Liver (tissue), 9 donors: ENCODE measurements around the gene ATXN7L1. TPM values are rescaled to one million over a fixed set of nuclear protein-coding genes. Genes with fewer than 3 reads are reported as not detected.

Experiments
- DNase-seq: peaks from one replicate; pipeline ENCODE4 v3.0.0-alpha.2; 2017; ENCODE audit warnings: low spot score
- H3K27ac ChIP-seq, 2 donors: one replicate each; pipeline ENCODE4 v1.7.0; 2013; ENCODE audit warnings: inconsistent platforms in 2 of 2, low read length in 2 of 2, control low read depth in 1 of 2, low read depth in 1 of 2, mild to moderate bottlenecking in 1 of 2
- H3K27me3 ChIP-seq, 4 donors: one replicate each; pipeline versions ENCODE4 v1.6.1 to v1.7.0; 2013; ENCODE audit warnings: low read length in 3 of 4, inconsistent platforms in 1 of 4, mild to moderate bottlenecking in 1 of 4, moderate library complexity in 1 of 4; ENCODE audit not compliant: control insufficient read depth in 4 of 4, insufficient read depth in 4 of 4
- H3K36me3 ChIP-seq, 4 donors: one replicate each; pipeline versions ENCODE4 v1.6.1 to v1.7.0; 2013; ENCODE audit warnings: low read length in 3 of 4, mild to moderate bottlenecking in 3 of 4, low read depth in 1 of 4, moderate library complexity in 1 of 4; ENCODE audit not compliant: control insufficient read depth in 4 of 4, insufficient read depth in 3 of 4
- H3K4me1 ChIP-seq, 4 donors: one replicate each; pipeline versions ENCODE4 v1.6.1 to v1.7.0; 2013; ENCODE audit warnings: low read length in 3 of 4, mild to moderate bottlenecking in 3 of 4, moderate library complexity in 1 of 4; ENCODE audit not compliant: control insufficient read depth in 4 of 4, insufficient read depth in 4 of 4
- H3K4me3 ChIP-seq, 3 donors: one replicate each; pipeline versions ENCODE4 v1.6.1 to v1.7.0; 2013; ENCODE audit warnings: low read length in 3 of 3, control low read depth in 1 of 3, low read depth in 1 of 3, mild to moderate bottlenecking in 1 of 3
- H3K9ac ChIP-seq, 2 donors: one replicate each; pipeline ENCODE4 v1.7.0; 2013; ENCODE audit warnings: low read length in 2 of 2, mild to moderate bottlenecking in 2 of 2, moderate library complexity in 2 of 2, control low read depth in 1 of 2, low read depth in 1 of 2
- H3K9me3 ChIP-seq, 4 donors: one replicate each; pipeline versions ENCODE4 v1.6.1 to v1.7.0; 2013; ENCODE audit warnings: low read length in 3 of 4; ENCODE audit not compliant: control insufficient read depth in 4 of 4
- ATF3 ChIP-seq: IDR thresholded peaks from 2 replicates; pipeline ENCODE4 v1.6.1; 2016; ENCODE audit warnings: antibody characterized with exemption
- CTCF ChIP-seq: fragments of 150-350 bp; IDR thresholded peaks from 2 replicates; pipeline ENCODE4 v1.5.1; 2017; ENCODE audit warnings: improper control_type of control experiment, low read depth, low read length; ENCODE audit not compliant: missing input control
- EGR1 ChIP-seq, 2 donors: IDR thresholded peaks; 2 replicates each; pipeline ENCODE4 v1.6.1; 2016 to 2018; ENCODE audit warnings: antibody characterized with exemption in 2 of 2, low read depth in 2 of 2
- FOXA1 ChIP-seq: IDR thresholded peaks from 2 replicates; pipeline ENCODE4 v1.6.1; 2016; ENCODE audit warnings: antibody characterized with exemption
- FOXA2 ChIP-seq: IDR thresholded peaks from 2 replicates; pipeline ENCODE4 v1.6.1; 2016; ENCODE audit warnings: antibody characterized with exemption
- GABPA ChIP-seq, 2 donors: IDR thresholded peaks in 1 of 2; conservative IDR thresholded peaks in 1 of 2; 2 replicates each; pipeline ENCODE4 v1.6.1; 2016; ENCODE audit warnings: antibody characterized with exemption in 2 of 2, mild to moderate bottlenecking in 1 of 2, moderate library complexity in 1 of 2
- HNF4G ChIP-seq: IDR thresholded peaks from 2 replicates; pipeline ENCODE4 v1.6.1; 2016; ENCODE audit warnings: antibody characterized with exemption
- MAX ChIP-seq: IDR thresholded peaks from 2 replicates; pipeline ENCODE4 v1.6.1; 2016; ENCODE audit warnings: antibody characterized with exemption
- NR2F2 ChIP-seq: IDR thresholded peaks from 2 replicates; pipeline ENCODE4 v1.6.1; 2016; ENCODE audit warnings: antibody characterized with exemption
- RAD21 ChIP-seq, 2 donors: IDR thresholded peaks; 2 replicates each; pipeline ENCODE4 v1.6.1; 2016; ENCODE audit warnings: antibody characterized with exemption in 2 of 2, mild to moderate bottlenecking in 2 of 2
- REST ChIP-seq: IDR thresholded peaks from 2 replicates; pipeline ENCODE4 v1.6.1; 2016; ENCODE audit warnings: antibody characterized with exemption, mild to moderate bottlenecking
- RXRA ChIP-seq, 2 donors: IDR thresholded peaks; 2 replicates each; pipeline ENCODE4 v1.6.1; 2017 to 2018; ENCODE audit warnings: antibody characterized with exemption in 2 of 2, mild to moderate bottlenecking in 1 of 2
- TAF1 ChIP-seq: conservative IDR thresholded peaks from 2 replicates; pipeline ENCODE4 v1.6.1; 2016; ENCODE audit warnings: antibody characterized with exemption, mild to moderate bottlenecking
- YY1 ChIP-seq: IDR thresholded peaks from 2 replicates; pipeline ENCODE4 v1.6.1; 2016; ENCODE audit warnings: antibody characterized with exemption, mild to moderate bottlenecking
- WGBS: extraction: QIAGEN DNeasy Blood & Tissue Kit; methylation state at CpG from one replicate; pipeline ENCODE4 v1.1.7; 2013; 5-methylcytosine and 5-hydroxymethylcytosine counted together
- polyA plus RNA-seq, 2 donors: library from polyadenylated mRNA; stranded (reverse) in 1 of 2; unstranded in 1 of 2; fragments of 200-250 nt in 1 of 2; fragments of >200 nt in 1 of 2; fragmentation: Nextera tagmentation in 1 of 2; extraction: Ambion mirVana in 1 of 2; gene quantifications; one replicate each; pipeline versions ENCODE4 v1.2.1 to v1.2.3, GENCODE V29; 2013 to 2015
- total RNA-seq, 2 donors: library from RNA; depleted of rRNA; stranded (reverse); fragments of >200 nt; gene quantifications; one replicate each; pipeline ENCODE4 v1.2.3, GENCODE V29; 2014
- donor health status: healthy.
- donor health status: healthy.
- donor health status: healthy.
- donor health status: healthy.
- donor health status: healthy.

The ATXN7L1 gene
- total and polyA plus RNA-seq, 4 donors: 2.1 to 7.4 (median 5.3) TPM

GRCh38 chr7:105861224-105861623, 15.2 kb downstream of the ATXN7L1 start:
- Histone ChIP-seq H3K27ac (no peak overlapping the region), H3K9ac (no peak overlapping the region), H3K4me1 (peaks cover 0 to 1% (median 0%) of the 10 kb centered on the region in 4 donors), H3K36me3 (no peaks in the 10 kb centered on the region), H3K27me3 (no peaks in the 10 kb centered on the region), H3K4me3 (no peak overlapping the region), H3K9me3 (no peaks in the 10 kb centered on the region)
- TF ChIP-seq TAF1 (no peak), YY1 (no peak), RAD21 (IDR thresholded peaks at IDR 0.05) (no peak), CTCF (no peak), FOXA2 (no peak), HNF4G (no peak), REST (no peak), NR2F2 (no peak), EGR1 (IDR thresholded peaks at IDR 0.05; ENCODE audit: low read depth in 2 of 2) (no peak), ATF3 (no peak), FOXA1 (no peak), MAX (no peak), GABPA (IDR thresholded peaks at IDR 0.05 in 1 of 2, conservative IDR thresholded peaks at IDR 0.05 in 1 of 2) (no peak)
- no peak for DNase-seq
- WGBS: 87% methylated on average over 5 of the region's 5 CpGs

- TF ChIP-seq RXRA (IDR thresholded peaks at IDR 0.05) (no peak), MAX (no peak), ATF3 (no peak)
- WGBS: 94% methylated on average over 8 of the region's 8 CpGs
- no peaks in the 10 kb centered on the region for H3K27me3 ChIP-seq
- H3K27ac ChIP-seq: no peak overlapping the region
- H3K9ac ChIP-seq: no peak overlapping the region
- no peak for DNase-seq
- no peak overlapping the region for H3K4me3 ChIP-seq
- no peaks in the 10 kb centered on the region for H3K9me3 ChIP-seq
- H3K4me1 ChIP-seq: no peaks in the 10 kb centered on the region
- H3K36me3 ChIP-seq: no peaks in the 10 kb centered on the region
These were observed 15.6 kb downstream of the ATXN7L1 start for GRCh38 chr7:105860793-105861192.
